C1 segment of cervical spinal cord (tissue), 14 donors: ENCODE results near the gene CCT8L2.
"Not testable (repeated sequence)": the region's sequence is repeated elsewhere in the genome, so short reads cannot be mapped to it uniquely, and the experiment has no call there.

Experiments
- DNase-seq, 14 donors: peaks; one replicate each; lab custom pipeline; 2025; lab: John Stamatoyannopoulos, UW

CCT8L2 gene

GRCh38 chr22:16595251-16595650 lies 2.6 kb upstream of the CCT8L2 start:
- DNase-seq: not testable (repeated sequence)

- DNase-seq: no peak
Measured at GRCh38 chr22:16594026-16594425, 1.4 kb upstream of the CCT8L2 start.

GRCh38 chr22:16592231-16592630 lies 379 bp downstream of the CCT8L2 start:
- not testable (repeated sequence) for DNase-seq

GRCh38 chr22:16591136-16591535 lies 1.5 kb downstream of the CCT8L2 start:
- not testable (repeated sequence) for DNase-seq

- no peak for DNase-seq
Measured at GRCh38 chr22:16586991-16587390, 5.6 kb downstream of the CCT8L2 start.

- DNase-seq: no peak
Measured at GRCh38 chr22:16586170-16586569, 6.4 kb downstream of the CCT8L2 start.

GRCh38 chr22:16580872-16581271 lies 11.7 kb downstream of the CCT8L2 start:
- DNase-seq: not testable (repeated sequence)

- not testable (repeated sequence) for DNase-seq
Measured at GRCh38 chr22:16569240-16569834, 23.3 kb downstream of the CCT8L2 start.

- no peak for DNase-seq
Measured at GRCh38 chr22:16568425-16568758, 24.2 kb downstream of the CCT8L2 start.

GRCh38 chr22:16567617-16568424 lies 24.8 kb downstream of the CCT8L2 start:
- not testable (repeated sequence) for DNase-seq

GRCh38 chr22:16566421-16567151 lies 26.0 kb downstream of the CCT8L2 start:
- DNase-seq: not testable (repeated sequence)

- not testable (repeated sequence) for DNase-seq
Measured at GRCh38 chr22:16565585-16566420, 26.8 kb downstream of the CCT8L2 start.

GRCh38 chr22:16564837-16565584 lies 27.6 kb downstream of the CCT8L2 start:
- not testable (repeated sequence) for DNase-seq

GRCh38 chr22:16563555-16564520 lies 28.8 kb downstream of the CCT8L2 start:
- DNase-seq: no peak

GRCh38 chr22:16562711-16563554 lies 29.7 kb downstream of the CCT8L2 start:
- no peak for DNase-seq

- DNase-seq: not testable (repeated sequence)
Measured at GRCh38 chr22:16561093-16561658, 31.4 kb downstream of the CCT8L2 start.

- DNase-seq: not testable (repeated sequence)
Measured at GRCh38 chr22:16560651-16561050, 32.0 kb downstream of the CCT8L2 start.

- not testable (repeated sequence) for DNase-seq
Measured at GRCh38 chr22:16559996-16560395, 32.6 kb downstream of the CCT8L2 start.
